GM12878 (cell line): Measurements from ENCODE around the gene PIGU. TPM values are rescaled to one million over a fixed set of nuclear protein-coding genes. Genes with fewer than 3 reads are reported as not detected.

ENCODE experiments used
- BHLHE40 ChIP-seq, 2 experiments: fragments of 450-650 bp in 1 of 2; IDR thresholded peaks; 2 replicates each; pipeline ENCODE4 v1.6.1; 2011 to 2017; ENCODE audit warnings: low read depth in 2 of 2, borderline replicate concordance in 1 of 2, improper control_type of control experiment in 1 of 2, low read length in 1 of 2, mild to moderate bottlenecking in 1 of 2
- CHD1 ChIP-seq: IDR thresholded peaks from 2 replicates; pipeline ENCODE4 v1.6.1; 2012; ENCODE audit warnings: low read depth, low read length, improper control_type of control experiment
- ETV6 ChIP-seq, 2 experiments: fragments of 450-650 bp in 1 of 2; IDR thresholded peaks in 1 of 2; conservative IDR thresholded peaks in 1 of 2; 2 replicates each; pipeline ENCODE4 v1.6.1; 2014; ENCODE audit warnings: antibody characterized with exemption in 1 of 2, borderline replicate concordance in 1 of 2, low read depth in 1 of 2, mild to moderate bottlenecking in 1 of 2, moderate library complexity in 1 of 2
- IRF4 ChIP-seq: IDR thresholded peaks from 2 replicates; pipeline ENCODE4 v1.6.1; 2011; ENCODE audit warnings: low read depth, low read length
- KDM1A ChIP-seq: fragments of 200-600 bp; sonication (generic); IDR thresholded peaks from 2 replicates; pipeline ENCODE4 v1.6.1; 2016; ENCODE audit warnings: borderline replicate concordance
- KLF5 ChIP-seq: fragments of 450-650 bp; IDR thresholded peaks from 2 replicates; pipeline ENCODE4 v1.6.1; 2014; ENCODE audit warnings: mild to moderate bottlenecking; ENCODE audit not compliant: partially characterized antibody
- NRF1 ChIP-seq: conservative IDR thresholded peaks from 2 replicates; pipeline ENCODE4 v1.6.1; 2011; ENCODE audit warnings: mild to moderate bottlenecking, low read depth, low read length, improper control_type of control experiment
- PAX8 ChIP-seq: fragments of 450-650 bp; IDR thresholded peaks from 2 replicates; pipeline ENCODE4 v1.6.1; 2017; ENCODE audit warnings: mild to moderate bottlenecking, moderate library complexity
- REST ChIP-seq: IDR thresholded peaks from 2 replicates; pipeline ENCODE4 v1.6.1; 2012; ENCODE audit warnings: mild to moderate bottlenecking, low read depth, low read length
- RFX5 ChIP-seq: IDR thresholded peaks from 2 replicates; pipeline ENCODE4 v1.6.1; 2011; ENCODE audit warnings: low read depth, low read length, improper control_type of control experiment
- SMC3 ChIP-seq: IDR thresholded peaks from 2 replicates; pipeline ENCODE4 v1.6.1; 2011; ENCODE audit warnings: low read length, improper control_type of control experiment, borderline replicate concordance
- SREBF1 ChIP-seq: IDR thresholded peaks from 2 replicates; pipeline ENCODE4 v1.6.1; 2012; ENCODE audit warnings: mild to moderate bottlenecking, low read length
- polyA plus RNA-seq, 11 experiments: library from polyadenylated mRNA; depleted of rRNA in 4 of 11; unstranded in 6 of 11; stranded (reverse) in 5 of 11; fragments of >200 nt; fragmentation: Nextera tagmentation in 4 of 11; fragmentation: Illumina TruSeq in 1 of 11; extraction: Ambion mirVana in 4 of 11; extraction: Trizol in 1 of 11; gene quantifications; 1 replicate in 1 of 11; 2 replicates in 10 of 11; pipeline versions ENCODE4 v1.2.1 to v1.2.3, GENCODE V29; 2011 to 2016; ENCODE audit warnings: inconsistent platforms in 2 of 11, missing spikeins in 2 of 11, low read depth in 1 of 11
- total RNA-seq, 4 experiments: library from RNA; depleted of rRNA in 3 of 4; stranded (reverse); fragments of >200 nt in 3 of 4; fragmentation: Illumina TruSeq in 1 of 4; extraction: Trizol in 1 of 4; gene quantifications; 2 replicates each; pipeline versions ENCODE4 v1.2.1 to v1.2.3, GENCODE V29; 2013 to 2021
- TF ChIP-seq, protein P1 (sequence below): fragments of 450-650 bp; formaldehyde crosslinking; IDR thresholded peaks from 2 replicates; pipeline ENCODE4 v1.4.0; 2020; ENCODE audit warnings: mild to moderate bottlenecking, moderate library complexity
- TF ChIP-seq, protein P2 (sequence below): fragments of 450-650 bp; IDR thresholded peaks from 2 replicates; pipeline ENCODE4 v1.6.1; 2014; ENCODE audit warnings: mild to moderate bottlenecking
- TF ChIP-seq, protein P3 (sequence below): fragments of 450-650 bp; IDR thresholded peaks from 2 replicates; pipeline ENCODE4 v1.6.1; 2016; ENCODE audit warnings: mild to moderate bottlenecking, moderate library complexity, borderline replicate concordance

The PIGU gene
- total and polyA plus RNA-seq, 10 of the 15 experiments (the other 5 are each of a cell fraction or from before 2014, with no cell fraction given): 4.1 to 88.2 (median 25.0) TPM

DNA sequence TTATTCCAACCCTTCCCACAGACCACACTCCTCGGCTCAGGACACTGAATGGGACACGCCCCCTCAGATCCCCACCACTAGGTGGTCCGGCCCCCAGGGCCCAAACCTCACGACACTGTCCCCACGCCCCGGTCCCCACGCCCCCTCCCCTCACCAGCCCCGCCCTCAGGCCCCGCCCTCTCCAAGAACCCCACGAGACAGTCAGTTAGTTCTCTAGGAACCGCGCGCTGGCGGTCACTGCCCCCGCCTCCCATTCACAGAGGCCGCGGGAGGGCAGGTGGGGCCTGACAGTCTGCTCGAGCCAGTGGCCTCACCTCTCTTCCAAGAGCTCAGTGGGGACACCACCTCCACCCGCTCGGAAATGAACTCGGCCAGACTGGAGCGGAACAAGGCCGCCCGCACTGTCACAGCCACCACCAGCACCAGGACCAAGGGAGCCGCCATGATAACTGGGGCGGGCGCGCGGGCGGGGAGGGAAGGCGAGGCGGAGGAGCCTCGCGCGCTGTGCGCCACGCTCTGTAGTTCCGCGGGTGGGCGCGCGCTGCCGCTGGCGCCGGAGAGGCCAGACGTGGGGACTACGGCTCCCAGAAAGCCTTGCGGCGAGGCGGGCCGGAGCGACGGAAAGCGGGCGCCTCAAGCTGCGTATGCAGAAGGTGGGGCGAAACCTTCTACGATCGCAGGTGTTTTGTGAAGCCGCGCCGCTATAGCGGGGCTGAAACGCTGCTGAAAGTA is at the start of gene PIGU (continued):
- TF ChIP-seq, protein P1, sequence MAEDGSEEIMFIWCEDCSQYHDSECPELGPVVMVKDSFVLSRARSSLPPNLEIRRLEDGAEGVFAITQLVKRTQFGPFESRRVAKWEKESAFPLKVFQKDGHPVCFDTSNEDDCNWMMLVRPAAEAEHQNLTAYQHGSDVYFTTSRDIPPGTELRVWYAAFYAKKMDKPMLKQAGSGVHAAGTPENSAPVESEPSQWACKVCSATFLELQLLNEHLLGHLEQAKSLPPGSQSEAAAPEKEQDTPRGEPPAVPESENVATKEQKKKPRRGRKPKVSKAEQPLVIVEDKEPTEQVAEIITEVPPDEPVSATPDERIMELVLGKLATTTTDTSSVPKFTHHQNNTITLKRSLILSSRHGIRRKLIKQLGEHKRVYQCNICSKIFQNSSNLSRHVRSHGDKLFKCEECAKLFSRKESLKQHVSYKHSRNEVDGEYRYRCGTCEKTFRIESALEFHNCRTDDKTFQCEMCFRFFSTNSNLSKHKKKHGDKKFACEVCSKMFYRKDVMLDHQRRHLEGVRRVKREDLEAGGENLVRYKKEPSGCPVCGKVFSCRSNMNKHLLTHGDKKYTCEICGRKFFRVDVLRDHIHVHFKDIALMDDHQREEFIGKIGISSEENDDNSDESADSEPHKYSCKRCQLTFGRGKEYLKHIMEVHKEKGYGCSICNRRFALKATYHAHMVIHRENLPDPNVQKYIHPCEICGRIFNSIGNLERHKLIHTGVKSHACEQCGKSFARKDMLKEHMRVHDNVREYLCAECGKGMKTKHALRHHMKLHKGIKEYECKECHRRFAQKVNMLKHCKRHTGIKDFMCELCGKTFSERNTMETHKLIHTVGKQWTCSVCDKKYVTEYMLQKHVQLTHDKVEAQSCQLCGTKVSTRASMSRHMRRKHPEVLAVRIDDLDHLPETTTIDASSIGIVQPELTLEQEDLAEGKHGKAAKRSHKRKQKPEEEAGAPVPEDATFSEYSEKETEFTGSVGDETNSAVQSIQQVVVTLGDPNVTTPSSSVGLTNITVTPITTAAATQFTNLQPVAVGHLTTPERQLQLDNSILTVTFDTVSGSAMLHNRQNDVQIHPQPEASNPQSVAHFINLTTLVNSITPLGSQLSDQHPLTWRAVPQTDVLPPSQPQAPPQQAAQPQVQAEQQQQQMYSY (CRISPR knock-in tag): no peak
- TF ChIP-seq SREBF1 (peak; percentile 61), KLF5 (no peak), ETV6 (conservative IDR thresholded peaks at IDR 0.05 in 1 of 2, IDR thresholded peaks at IDR 0.05 in 1 of 2; ENCODE audit: borderline replicate concordance in 1 of 2, low read depth in 1 of 2) (no peak), BHLHE40 (IDR thresholded peaks at IDR 0.05; ENCODE audit: borderline replicate concordance in 1 of 2, low read depth in 2 of 2, low read length in 1 of 2) (peak; percentile 5 to 65; a peak in 1 of 4 replicates), PAX8 (no peak), KDM1A (no peak), IRF4 (0 out of 2 replicates have a peak, but pooled peaks have one; percentile 31), RFX5 (no peak), SMC3 (no peak), REST (no peak), NRF1 (peak; percentile 25; the same call in 1 of the 2 replicates), CHD1 (no peak)
- TF ChIP-seq, protein P2, sequence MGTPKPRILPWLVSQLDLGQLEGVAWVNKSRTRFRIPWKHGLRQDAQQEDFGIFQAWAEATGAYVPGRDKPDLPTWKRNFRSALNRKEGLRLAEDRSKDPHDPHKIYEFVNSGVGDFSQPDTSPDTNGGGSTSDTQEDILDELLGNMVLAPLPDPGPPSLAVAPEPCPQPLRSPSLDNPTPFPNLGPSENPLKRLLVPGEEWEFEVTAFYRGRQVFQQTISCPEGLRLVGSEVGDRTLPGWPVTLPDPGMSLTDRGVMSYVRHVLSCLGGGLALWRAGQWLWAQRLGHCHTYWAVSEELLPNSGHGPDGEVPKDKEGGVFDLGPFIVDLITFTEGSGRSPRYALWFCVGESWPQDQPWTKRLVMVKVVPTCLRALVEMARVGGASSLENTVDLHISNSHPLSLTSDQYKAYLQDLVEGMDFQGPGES: no peak
- TF ChIP-seq, protein P3, sequence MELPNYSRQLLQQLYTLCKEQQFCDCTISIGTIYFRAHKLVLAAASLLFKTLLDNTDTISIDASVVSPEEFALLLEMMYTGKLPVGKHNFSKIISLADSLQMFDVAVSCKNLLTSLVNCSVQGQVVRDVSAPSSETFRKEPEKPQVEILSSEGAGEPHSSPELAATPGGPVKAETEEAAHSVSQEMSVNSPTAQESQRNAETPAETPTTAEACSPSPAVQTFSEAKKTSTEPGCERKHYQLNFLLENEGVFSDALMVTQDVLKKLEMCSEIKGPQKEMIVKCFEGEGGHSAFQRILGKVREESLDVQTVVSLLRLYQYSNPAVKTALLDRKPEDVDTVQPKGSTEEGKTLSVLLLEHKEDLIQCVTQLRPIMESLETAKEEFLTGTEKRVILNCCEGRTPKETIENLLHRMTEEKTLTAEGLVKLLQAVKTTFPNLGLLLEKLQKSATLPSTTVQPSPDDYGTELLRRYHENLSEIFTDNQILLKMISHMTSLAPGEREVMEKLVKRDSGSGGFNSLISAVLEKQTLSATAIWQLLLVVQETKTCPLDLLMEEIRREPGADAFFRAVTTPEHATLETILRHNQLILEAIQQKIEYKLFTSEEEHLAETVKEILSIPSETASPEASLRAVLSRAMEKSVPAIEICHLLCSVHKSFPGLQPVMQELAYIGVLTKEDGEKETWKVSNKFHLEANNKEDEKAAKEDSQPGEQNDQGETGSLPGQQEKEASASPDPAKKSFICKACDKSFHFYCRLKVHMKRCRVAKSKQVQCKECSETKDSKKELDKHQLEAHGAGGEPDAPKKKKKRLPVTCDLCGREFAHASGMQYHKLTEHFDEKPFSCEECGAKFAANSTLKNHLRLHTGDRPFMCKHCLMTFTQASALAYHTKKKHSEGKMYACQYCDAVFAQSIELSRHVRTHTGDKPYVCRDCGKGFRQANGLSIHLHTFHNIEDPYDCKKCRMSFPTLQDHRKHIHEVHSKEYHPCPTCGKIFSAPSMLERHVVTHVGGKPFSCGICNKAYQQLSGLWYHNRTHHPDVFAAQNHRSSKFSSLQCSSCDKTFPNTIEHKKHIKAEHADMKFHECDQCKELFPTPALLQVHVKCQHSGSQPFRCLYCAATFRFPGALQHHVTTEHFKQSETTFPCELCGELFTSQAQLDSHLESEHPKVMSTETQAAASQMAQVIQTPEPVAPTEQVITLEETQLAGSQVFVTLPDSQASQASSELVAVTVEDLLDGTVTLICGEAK: peak; percentile 51; the same call in 1 of the 2 replicates
